Subcutaneous adipose tissue (tissue), 4 donors: ENCODE results near the gene RAG2. TPM values are rescaled to one million over a fixed set of nuclear protein-coding genes. Genes with fewer than 3 reads are reported as not detected.

Experiments
- CTCF ChIP-seq: fragments of 450-650 bp; IDR thresholded peaks from one replicate; pipeline ENCODE4 v1.5.1; 2016; ENCODE audit warnings: low read depth, mild to moderate bottlenecking, control low read depth, antibody characterized with exemption, moderate library complexity
- total RNA-seq, 4 donors: library from RNA; depleted of rRNA; stranded (reverse); fragments of >200 nt; gene quantifications; one replicate each; pipeline ENCODE4 v1.1.0, GENCODE V29; 2016

RAG2 gene
- total RNA-seq: not detected

- TF ChIP-seq CTCF: no peak
Observed at GRCh38 chr11:36598051-36598450, at the start of gene RAG2. RAG2 (minus strand) TSS chr11:36598236; CDS start chr11:36594168, 4,068 bp downstream.

- TF ChIP-seq CTCF: no peak
Observed at GRCh38 chr11:36638556-36638955, 40.5 kb upstream of the RAG2 start.

- TF ChIP-seq CTCF: no peak
Observed at GRCh38 chr11:36635066-36635862, 37.2 kb upstream of the RAG2 start.

- no peak for TF ChIP-seq CTCF
Observed at GRCh38 chr11:36631774-36632173, 33.7 kb upstream of the RAG2 start.

- no peak for TF ChIP-seq CTCF
Observed at GRCh38 chr11:36628765-36629244, 30.8 kb upstream of the RAG2 start.

- TF ChIP-seq CTCF: no peak
Observed at GRCh38 chr11:36628141-36628540, 30.1 kb upstream of the RAG2 start.

GRCh38 chr11:36627471-36627870 is 29.4 kb upstream of the RAG2 start:
- no peak for TF ChIP-seq CTCF
